Endothelial cell of umbilical vein (primary cell): ENCODE measurements around the gene C1orf105.

Experiments used
- EZH2 ChIP-seq: IDR thresholded peaks from 2 replicates; pipeline ENCODE4 v1.6.1; 2012; ENCODE audit warnings: borderline replicate concordance, low read depth, mild to moderate bottlenecking, moderate library complexity, low read length, inconsistent platforms; ENCODE audit not compliant: severe bottlenecking
- JUN ChIP-seq: IDR thresholded peaks from 2 replicates; pipeline ENCODE4 v1.6.1; 2011; ENCODE audit warnings: borderline replicate concordance, low read depth; ENCODE audit not compliant: insufficient read length, insufficient read depth
- MYC ChIP-seq: IDR thresholded peaks from one replicate; pipeline ENCODE4 v1.6.1; 2011; ENCODE audit warnings: mild to moderate bottlenecking, low read depth, low read length
- POLR2A ChIP-seq: IDR thresholded peaks from 2 replicates; pipeline ENCODE4 v1.6.1; 2012; ENCODE audit warnings: low read depth, mild to moderate bottlenecking, control low read depth, low read length
- POLR2AphosphoS5 ChIP-seq: IDR thresholded peaks from 2 replicates; pipeline ENCODE4 v1.6.1; 2012; ENCODE audit warnings: low read depth, mild to moderate bottlenecking, control low read depth, low read length, moderate library complexity; ENCODE audit not compliant: insufficient read depth
- TF ChIP-seq, protein P1 (sequence below), 2 donors: IDR thresholded peaks; 1 replicate in 1 of 2; 2 replicates in 1 of 2; pipeline ENCODE4 v1.5.1; 2011; ENCODE audit warnings: low read length in 2 of 2, mild to moderate bottlenecking in 2 of 2, moderate library complexity in 2 of 2, control low read depth in 1 of 2, inconsistent platforms in 1 of 2, low read depth in 1 of 2; ENCODE audit not compliant: insufficient read depth in 1 of 2; ENCODE audit errors: extremely low read depth in 1 of 2

DNA sequence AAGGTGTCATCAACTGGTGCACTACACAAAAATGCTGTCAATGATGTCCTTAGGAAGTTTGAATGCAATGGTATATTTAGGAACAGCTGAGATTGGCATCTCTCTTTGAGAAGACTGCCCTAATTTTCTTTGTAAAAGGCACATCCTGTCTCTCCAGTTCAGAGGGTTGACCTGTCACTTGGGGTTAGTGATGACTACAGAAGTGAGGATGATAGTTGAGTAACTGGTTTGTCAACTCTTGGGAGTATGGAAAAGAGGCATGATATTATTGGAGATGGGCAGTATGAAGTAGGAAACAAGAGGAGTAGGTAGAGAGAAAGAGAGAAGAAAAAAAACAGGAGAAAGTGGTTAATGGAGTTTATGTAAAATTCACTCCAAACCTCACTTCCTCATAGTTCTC, 63.8 kb downstream of the C1orf105 start:
- TF ChIP-seq JUN (no peak), MYC (no peak), POLR2AphosphoS5 (no peak), EZH2 (no peak), POLR2A (no peak)
- TF ChIP-seq, protein P1, sequence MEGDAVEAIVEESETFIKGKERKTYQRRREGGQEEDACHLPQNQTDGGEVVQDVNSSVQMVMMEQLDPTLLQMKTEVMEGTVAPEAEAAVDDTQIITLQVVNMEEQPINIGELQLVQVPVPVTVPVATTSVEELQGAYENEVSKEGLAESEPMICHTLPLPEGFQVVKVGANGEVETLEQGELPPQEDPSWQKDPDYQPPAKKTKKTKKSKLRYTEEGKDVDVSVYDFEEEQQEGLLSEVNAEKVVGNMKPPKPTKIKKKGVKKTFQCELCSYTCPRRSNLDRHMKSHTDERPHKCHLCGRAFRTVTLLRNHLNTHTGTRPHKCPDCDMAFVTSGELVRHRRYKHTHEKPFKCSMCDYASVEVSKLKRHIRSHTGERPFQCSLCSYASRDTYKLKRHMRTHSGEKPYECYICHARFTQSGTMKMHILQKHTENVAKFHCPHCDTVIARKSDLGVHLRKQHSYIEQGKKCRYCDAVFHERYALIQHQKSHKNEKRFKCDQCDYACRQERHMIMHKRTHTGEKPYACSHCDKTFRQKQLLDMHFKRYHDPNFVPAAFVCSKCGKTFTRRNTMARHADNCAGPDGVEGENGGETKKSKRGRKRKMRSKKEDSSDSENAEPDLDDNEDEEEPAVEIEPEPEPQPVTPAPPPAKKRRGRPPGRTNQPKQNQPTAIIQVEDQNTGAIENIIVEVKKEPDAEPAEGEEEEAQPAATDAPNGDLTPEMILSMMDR (IDR thresholded peaks at IDR 0.05; ENCODE audit: extremely low read depth in 1 of 2, insufficient read depth in 1 of 2, low read depth in 1 of 2, low read length in 2 of 2): no peak
